NCI-H187 (cell line): ENCODE measurements around the gene CSRP3.

Experiments
- DNase-seq, 2 experiments: peaks; one replicate each; lab custom pipeline; 2025; lab: John Stamatoyannopoulos, UW

The CSRP3 gene

GRCh38 chr11:19201737-19202605 lies at the start of gene CSRP3:
TSS of gene CSRP3 (minus strand) at chr11:19201983. CDS start at chr11:19192448, 9,535 bp downstream.
- DNase-seq: no peak

GRCh38 chr11:19251577-19251976 lies 49.8 kb upstream of the CSRP3 start:
- no peak for DNase-seq

GRCh38 chr11:19246816-19247215 lies 45.0 kb upstream of the CSRP3 start:
- DNase-seq: no peak

- DNase-seq: no peak
Observed at GRCh38 chr11:19245351-19245750, 43.6 kb upstream of the CSRP3 start.

DNA sequence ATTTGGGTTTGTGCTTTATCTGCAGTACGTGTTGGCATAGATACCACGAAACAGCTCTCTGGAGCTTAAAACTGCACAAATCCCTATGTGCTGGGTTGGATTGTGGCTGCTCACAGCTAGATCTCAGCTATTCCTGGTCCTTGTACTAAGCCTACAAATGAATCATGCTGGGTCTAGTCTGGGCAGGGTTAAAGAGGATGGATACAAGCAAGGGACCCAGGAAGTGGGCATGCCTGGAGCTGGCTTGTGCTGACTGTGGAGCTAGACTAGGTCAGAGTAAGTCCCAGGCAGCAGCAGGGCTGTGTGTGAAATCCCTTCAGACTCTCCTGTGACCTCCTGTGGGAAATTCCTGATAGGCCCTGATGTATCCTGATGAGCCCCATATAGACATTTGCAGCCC lies 42.8 kb upstream of the CSRP3 start:
- DNase-seq: no peak

- DNase-seq: no peak
Observed at GRCh38 chr11:19244084-19244483, 42.3 kb upstream of the CSRP3 start.

- DNase-seq: no peak
Observed at GRCh38 chr11:19243613-19244012, 41.8 kb upstream of the CSRP3 start.

- DNase-seq: no peak
Observed at GRCh38 chr11:19243143-19243542, 41.4 kb upstream of the CSRP3 start.

- no peak for DNase-seq
Observed at GRCh38 chr11:19242179-19242932, 40.6 kb upstream of the CSRP3 start.

- no peak for DNase-seq
Observed at GRCh38 chr11:19241260-19242178, 39.7 kb upstream of the CSRP3 start.

DNA sequence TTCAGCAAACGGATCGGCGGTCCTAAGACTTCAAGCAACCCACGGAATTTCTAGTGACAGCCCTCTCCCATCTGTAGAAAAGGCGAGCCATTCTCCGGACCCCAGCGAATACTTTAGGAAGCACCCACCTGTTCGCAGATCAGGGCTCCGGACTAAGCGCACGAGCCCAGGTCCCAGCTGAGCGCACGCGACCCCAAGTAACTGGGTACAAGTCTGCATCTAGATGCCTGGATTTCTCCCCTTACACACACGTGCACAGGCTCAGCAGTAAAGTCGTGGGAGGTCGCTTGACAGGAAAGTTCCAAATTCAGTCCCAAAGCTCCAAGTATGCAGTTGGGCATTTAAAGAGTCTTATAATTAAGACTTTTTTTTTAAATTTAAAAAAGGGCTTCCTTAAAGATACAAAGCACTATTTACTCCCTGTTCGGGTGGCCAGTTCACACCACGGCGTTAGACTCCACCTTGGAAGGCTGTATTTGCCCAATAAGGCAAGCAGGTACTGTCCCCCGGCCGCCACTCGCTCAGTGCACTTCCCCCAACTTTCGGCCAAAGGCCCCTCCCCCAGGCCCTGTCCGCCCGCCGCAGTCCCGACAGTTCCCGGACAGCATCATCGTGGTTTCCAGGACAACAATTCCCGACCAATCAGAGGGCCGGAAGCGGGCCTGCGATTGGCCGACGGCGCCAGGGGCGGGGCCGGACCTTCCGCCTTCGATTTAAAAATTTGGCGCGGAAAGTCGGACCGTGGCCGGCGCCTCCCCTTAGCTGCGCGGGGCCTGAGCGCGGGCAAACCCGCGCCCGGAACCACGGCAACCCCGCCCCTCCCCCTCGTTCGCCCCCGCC lies 38.9 kb upstream of the CSRP3 start, which contains the start of gene E2F8:
Gene E2F8 (minus strand): TSS at position 526 of the 840 bp plus-strand sequence. CDS start 824 bp downstream, outside the sequence.
- DNase-seq: peak; percentile 80 to 96

DNA sequence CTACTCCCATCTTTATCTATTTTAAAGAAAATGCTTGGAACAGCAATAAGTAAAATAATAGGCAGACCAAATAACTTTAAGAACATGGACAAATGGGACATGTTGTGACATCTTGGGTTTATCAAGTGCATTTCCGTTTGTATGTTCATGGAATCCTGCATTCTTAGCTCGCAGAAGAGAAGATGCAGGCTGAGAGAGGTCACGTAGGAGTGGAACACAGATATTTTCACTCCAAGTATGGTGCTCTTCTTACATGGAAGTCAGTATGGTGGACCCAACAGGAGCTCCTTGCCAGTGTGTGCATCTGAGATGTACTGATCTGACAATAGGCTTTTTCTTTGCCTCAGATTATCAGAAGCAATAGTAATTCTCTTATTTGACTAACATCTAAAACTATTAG lies 37.3 kb upstream of the CSRP3 start:
- no peak for DNase-seq

DNA sequence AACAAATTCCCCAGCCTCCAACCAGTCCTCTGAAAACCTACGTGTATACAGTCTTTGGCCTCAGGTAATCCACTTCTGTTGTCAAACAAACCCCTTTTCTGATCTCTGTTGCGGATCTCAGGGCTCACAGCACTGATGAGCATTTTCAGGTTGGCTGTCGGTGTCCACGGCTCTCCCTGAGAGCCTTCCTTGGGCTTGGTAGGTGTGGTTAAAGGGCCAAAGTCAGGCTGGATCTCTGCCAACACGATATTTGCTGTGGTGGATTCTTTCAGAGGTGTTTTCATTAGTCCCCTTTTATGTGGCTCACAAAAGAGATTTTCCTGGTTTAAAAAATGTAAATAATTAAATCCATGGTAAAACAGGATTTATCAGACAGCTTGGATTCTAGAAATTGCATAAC lies 36.0 kb upstream of the CSRP3 start:
- DNase-seq: no peak

DNA sequence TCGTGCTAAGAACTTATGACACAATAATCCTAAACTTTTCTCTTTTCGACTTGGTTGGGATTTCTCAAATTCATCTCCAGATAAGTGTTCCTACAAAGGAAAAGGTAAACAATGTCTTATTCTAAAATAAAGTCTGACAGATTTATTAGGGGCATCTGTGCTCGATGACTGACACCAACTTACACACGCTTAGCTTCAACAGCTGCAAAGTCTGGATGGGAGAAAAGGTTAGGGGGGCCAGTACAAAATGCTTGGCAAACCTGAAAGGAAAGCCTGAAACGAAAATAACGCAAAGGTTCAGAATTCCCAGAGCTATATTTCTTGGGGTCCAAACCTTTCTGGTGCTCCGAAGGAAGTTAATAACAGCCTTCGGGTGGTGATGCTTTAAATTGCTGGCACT lies 35.6 kb upstream of the CSRP3 start:
- no peak for DNase-seq

DNA sequence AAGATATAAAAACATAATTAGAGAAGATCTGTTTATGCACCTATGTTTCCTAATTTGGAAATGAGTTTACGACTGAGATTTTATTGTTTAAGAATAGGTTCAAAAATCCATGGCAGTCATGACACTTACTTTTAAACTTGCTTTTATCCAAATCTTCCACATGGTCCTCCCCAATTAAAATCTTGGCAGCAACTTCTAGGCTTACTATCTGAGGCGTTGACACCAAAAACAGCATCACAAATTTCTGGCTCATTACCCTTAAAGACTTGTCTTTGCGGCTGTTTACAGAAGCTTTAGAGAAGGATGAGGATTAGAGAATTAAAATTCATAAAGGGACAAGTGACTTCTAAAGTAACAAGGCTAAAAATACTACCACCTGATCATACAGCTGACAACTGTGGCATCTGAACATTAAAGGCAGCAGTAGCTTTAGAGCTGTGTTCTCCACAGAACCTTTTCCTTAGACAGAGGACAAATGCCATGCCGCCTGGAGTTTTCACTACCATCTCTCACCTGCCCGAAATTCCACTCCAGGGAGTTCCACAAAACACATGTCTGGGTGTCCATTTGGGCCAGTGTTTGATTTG lies 32.5 kb upstream of the CSRP3 start:
- DNase-seq: no peak

GRCh38 chr11:19232910-19233503 lies 31.2 kb upstream of the CSRP3 start:
- no peak for DNase-seq

DNA sequence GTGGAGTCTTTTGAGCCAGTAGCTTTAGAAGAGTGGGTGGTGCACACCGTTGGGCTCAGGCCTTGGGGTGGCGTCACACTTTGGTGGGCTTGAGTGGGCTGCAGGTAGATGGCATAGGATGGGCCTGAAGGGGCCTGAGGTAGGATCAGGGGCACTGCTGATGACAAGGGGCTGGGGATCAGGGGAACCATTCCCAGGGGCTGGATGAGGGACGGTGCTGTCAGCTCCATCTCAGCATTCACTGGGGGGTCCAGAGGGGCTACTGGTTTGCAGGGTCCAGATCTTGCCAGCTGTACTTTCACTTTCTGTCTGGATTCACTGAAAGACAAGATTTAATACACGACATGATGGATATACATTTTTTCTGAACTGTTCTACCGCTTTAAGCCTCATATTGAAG lies 27.9 kb upstream of the CSRP3 start:
- DNase-seq: no peak

DNA sequence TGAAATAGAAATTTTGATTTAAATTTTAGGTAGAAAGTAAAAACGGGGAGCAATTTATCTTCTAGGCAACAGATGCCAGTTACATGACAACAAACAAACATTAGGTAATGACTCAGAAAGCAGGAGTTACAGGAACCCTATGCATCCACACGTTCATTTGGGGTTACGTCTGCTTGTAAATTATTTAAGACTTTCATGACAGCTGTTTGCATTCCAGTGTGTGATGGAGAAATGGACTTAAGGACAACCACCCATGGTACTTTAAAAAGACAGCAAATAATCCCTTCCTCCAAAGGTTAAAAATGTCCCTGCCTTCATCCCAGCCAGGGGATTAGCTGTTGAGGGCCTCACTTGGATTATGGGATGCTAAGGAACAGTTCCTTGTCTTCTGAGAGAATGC lies 27.2 kb upstream of the CSRP3 start:
- no peak for DNase-seq

- DNase-seq: no peak
Observed at GRCh38 chr11:19226378-19227195, 24.8 kb upstream of the CSRP3 start.
